Stomach (tissue), 9 donors: ENCODE data around the gene MAGEE2. TPM values are rescaled to one million over a fixed set of nuclear protein-coding genes. Genes with fewer than 3 reads are reported as not detected.

Source experiments
- DNase-seq, 2 donors: peaks; one replicate each; pipeline versions ENCODE4 v3.0.0 to v3.0.0-alpha.2; 2013 to 2019
- H3K27ac ChIP-seq, 5 donors: fragments of 200-600 bp in 4 of 5; sonication (generic) in 4 of 5; one replicate each; pipeline ENCODE4 v1.5.1; 2013 to 2019; ENCODE audit warnings: mild to moderate bottlenecking in 1 of 5, moderate library complexity in 1 of 5
- H3K27me3 ChIP-seq, 3 donors: fragments of 200-600 bp; sonication (generic); one replicate each; pipeline ENCODE4 v1.5.1; 2017 to 2019; ENCODE audit warnings: mixed run types in 1 of 3
- H3K36me3 ChIP-seq, 4 donors: fragments of 200-600 bp; sonication (generic); 1 replicate in 3 of 4; 2 replicates in 1 of 4; pipeline ENCODE4 v1.5.1; 2016 to 2019
- H3K4me1 ChIP-seq, 4 donors: fragments of 200-600 bp; sonication (generic); one replicate each; pipeline ENCODE4 v1.5.1; 2016 to 2019
- H3K4me3 ChIP-seq, 4 donors: fragments of 200-600 bp; sonication (generic) in 3 of 4; one replicate each; pipeline ENCODE4 v1.5.1; 2016 to 2019; ENCODE audit warnings: mild to moderate bottlenecking in 1 of 4
- H3K9me3 ChIP-seq, 4 donors: fragments of 200-600 bp; sonication (generic); one replicate each; pipeline ENCODE4 v1.5.1; 2016 to 2019
- EP300 ChIP-seq: sonication (generic); formaldehyde crosslinking; IDR thresholded peaks from one replicate; pipeline ENCODE4 v1.6.1; 2017; ENCODE audit warnings: antibody characterized with exemption
- POLR2A ChIP-seq, 4 donors: fragments of 450-650 bp; IDR thresholded peaks; one replicate each; pipeline ENCODE4 v1.6.1; 2016; ENCODE audit warnings: antibody characterized with exemption in 4 of 4, control low read depth in 2 of 4, mild to moderate bottlenecking in 1 of 4, moderate library complexity in 1 of 4
- POLR2AphosphoS5 ChIP-seq, 3 donors: sonication (generic); formaldehyde crosslinking; IDR thresholded peaks; one replicate each; pipeline ENCODE4 v1.6.1; 2016; ENCODE audit warnings: antibody characterized with exemption in 3 of 3
- WGBS, 5 donors: extraction: QIAGEN DNeasy Blood & Tissue Kit in 3 of 5; methylation state at CpG; one replicate each; pipeline versions ENCODE4 v1.1.5 to v1.1.7; 2013 to 2018; 5-methylcytosine and 5-hydroxymethylcytosine counted together
- intact Hi-C: fragments of 100-400 bp; cut with DNase I; formaldehyde crosslinking; loops from one replicate; pipeline ENCODE4 v1.15.1; 2023; ENCODE audit warnings: low total_unique reads
- polyA plus RNA-seq, 3 donors: library from polyadenylated mRNA; stranded (reverse); fragments of 200-250 nt; gene quantifications; one replicate each; pipeline ENCODE4 v1.2.3, GENCODE V29; 2013
- total RNA-seq, 5 donors: library from RNA; depleted of rRNA; stranded (reverse); fragments of >200 nt; gene quantifications; one replicate each; pipeline versions ENCODE4 v1.1.0 to v1.2.3, GENCODE V29; 2014 to 2016
- TF ChIP-seq, protein P1 (sequence below), 7 experiments: fragments of 450-650 bp in 4 of 7; fragments of 200-600 bp in 3 of 7; sonication (generic) in 3 of 7; IDR thresholded peaks; one replicate each; pipeline ENCODE4 v1.5.1; 2016 to 2019; ENCODE audit warnings: antibody characterized with exemption in 7 of 7, control low read depth in 2 of 7, mild to moderate bottlenecking in 1 of 7
- donor health status: healthy with polysubstance abuse.
- donor health status: Bipolar disorder and iron deficiency.
- donor health status: healthy.

Gene MAGEE2
- total and polyA plus RNA-seq, 8 donors = 0.10 to 0.46 (median 0.37) TPM; not detected in 5

DNA sequence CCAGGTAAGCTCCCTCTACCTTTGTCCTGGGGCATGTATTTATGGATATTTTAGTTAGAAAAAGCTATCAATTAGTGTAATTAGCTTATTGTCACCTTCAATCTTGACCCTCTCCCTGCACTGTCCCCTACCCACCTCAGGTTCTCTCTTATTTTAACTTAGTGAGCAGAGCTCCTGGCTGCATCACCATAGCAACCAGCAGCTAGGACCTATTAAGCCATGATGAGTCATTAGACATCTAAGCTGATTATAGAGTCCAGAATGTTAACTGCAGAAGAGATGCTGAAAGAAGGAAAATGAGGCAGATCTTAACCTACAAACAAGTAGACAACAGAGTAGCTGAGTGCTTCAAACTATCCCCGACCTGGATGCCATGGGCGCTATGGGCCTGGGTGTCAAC is 36.6 kb downstream of the MAGEE2 start:
- intact Hi-C loops = no loop called here

DNA sequence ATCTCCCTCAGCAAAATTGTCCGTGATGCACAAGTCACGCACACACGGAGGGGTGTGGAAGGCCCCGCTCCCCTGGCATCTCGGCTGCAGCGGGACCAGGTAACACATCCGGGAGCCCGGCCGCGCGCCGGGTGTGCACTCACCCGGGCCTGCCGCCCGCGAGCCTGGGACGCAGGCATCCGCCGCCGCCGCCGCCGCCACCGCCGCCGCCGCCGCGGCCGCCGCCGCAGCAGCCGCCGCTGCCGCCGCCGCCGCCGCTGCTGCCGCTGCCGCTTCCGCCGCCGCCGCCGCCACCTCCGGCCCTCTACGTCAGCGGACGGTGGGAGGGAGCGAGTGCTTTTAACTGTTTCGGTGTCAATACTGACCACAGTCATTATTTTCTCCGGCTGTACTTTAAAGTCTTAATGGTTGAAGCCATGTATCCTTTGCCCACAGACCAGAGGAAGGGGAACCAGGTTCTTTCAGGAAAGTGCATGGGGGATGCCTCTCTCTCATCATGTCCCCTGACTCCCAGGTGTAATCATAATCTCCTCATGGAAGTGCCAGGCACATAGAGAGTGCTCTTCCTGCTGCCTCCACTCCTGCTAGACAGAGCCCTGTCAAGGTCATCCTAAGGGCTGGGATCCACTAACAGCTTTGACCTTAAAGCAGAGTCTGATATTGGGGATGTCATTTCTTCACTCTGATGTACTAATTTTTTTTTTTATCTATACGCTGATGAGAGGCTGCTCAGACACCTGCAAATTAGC is 38.0 kb downstream of the MAGEE2 start:
- DNase-seq = peak; percentile 42 to 78
- TF ChIP-seq, protein P1, sequence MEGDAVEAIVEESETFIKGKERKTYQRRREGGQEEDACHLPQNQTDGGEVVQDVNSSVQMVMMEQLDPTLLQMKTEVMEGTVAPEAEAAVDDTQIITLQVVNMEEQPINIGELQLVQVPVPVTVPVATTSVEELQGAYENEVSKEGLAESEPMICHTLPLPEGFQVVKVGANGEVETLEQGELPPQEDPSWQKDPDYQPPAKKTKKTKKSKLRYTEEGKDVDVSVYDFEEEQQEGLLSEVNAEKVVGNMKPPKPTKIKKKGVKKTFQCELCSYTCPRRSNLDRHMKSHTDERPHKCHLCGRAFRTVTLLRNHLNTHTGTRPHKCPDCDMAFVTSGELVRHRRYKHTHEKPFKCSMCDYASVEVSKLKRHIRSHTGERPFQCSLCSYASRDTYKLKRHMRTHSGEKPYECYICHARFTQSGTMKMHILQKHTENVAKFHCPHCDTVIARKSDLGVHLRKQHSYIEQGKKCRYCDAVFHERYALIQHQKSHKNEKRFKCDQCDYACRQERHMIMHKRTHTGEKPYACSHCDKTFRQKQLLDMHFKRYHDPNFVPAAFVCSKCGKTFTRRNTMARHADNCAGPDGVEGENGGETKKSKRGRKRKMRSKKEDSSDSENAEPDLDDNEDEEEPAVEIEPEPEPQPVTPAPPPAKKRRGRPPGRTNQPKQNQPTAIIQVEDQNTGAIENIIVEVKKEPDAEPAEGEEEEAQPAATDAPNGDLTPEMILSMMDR (IDR thresholded peaks at IDR 0.05) = no peak
- TF ChIP-seq POLR2A (IDR thresholded peaks at IDR 0.05) = no peak
- no peak for TF ChIP-seq EP300
- TF ChIP-seq POLR2AphosphoS5 (IDR thresholded peaks at IDR 0.05) = no peak
- intact Hi-C loops = no loop called here
- Histone ChIP-seq H3K4me1 (peaks cover 0 to 8% (median 3%) of the 10 kb centered on the region in 4 donors), H3K9me3 (peaks cover 0 to 34% (median 21%) of the 10 kb centered on the region in 4 donors), H3K4me3 (peak overlapping the region; percentile 42 to 51 (median 44)), H3K36me3 (no peaks in the 10 kb centered on the region), H3K27ac (peak overlapping the region in 3 of 5 donors; percentile 41 to 68 (median 48)), H3K27me3 (no peaks in the 10 kb centered on the region)
- WGBS, 5 donors = 0 to 44% (median 9%) methylated on average over 5 to 54 of the region's 54 CpGs

More for the DNA sequence above, 36.6 kb downstream of the MAGEE2 start:
- Histone ChIP-seq H3K9me3 (peaks cover 0 to 20% (median 11%) of the 10 kb centered on the region in 4 donors), H3K27ac (no peak overlapping the region), H3K36me3 (no peaks in the 10 kb centered on the region), H3K27me3 (no peaks in the 10 kb centered on the region), H3K4me3 (no peak overlapping the region), H3K4me1 (peaks cover 0 to 8% (median 3%) of the 10 kb centered on the region in 4 donors)
- DNase-seq = no peak
- 69 to 100% (median 84%) methylated on average over 2 of the region's 2 CpGs for WGBS, 5 donors
- TF ChIP-seq, protein P1 (IDR thresholded peaks at IDR 0.05) = no peak
- no peak for TF ChIP-seq EP300
